Esophagus squamous epithelium (tissue), 5 donors: ENCODE data around the gene COX6A1. TPM values are rescaled to one million over a fixed set of nuclear protein-coding genes. Genes with fewer than 3 reads are reported as not detected.

Experiments
- DNase-seq: peaks from one replicate; lab custom pipeline; 2025; lab: John Stamatoyannopoulos, UW
- H3K27ac ChIP-seq, 4 donors: fragments of 200-600 bp; sonication (generic); one replicate each; pipeline ENCODE4 v1.5.1; 2016 to 2019; ENCODE audit warnings: mild to moderate bottlenecking in 1 of 4
- H3K27me3 ChIP-seq, 4 donors: fragments of 200-600 bp; sonication (generic); 1 replicate in 3 of 4; 2 replicates in 1 of 4; pipeline versions ENCODE4 v1.5.1 to v1.6.0; 2017 to 2021; ENCODE audit warnings: antibody characterized with exemption in 1 of 4
- H3K36me3 ChIP-seq, 3 donors: fragments of 200-600 bp; sonication (generic); one replicate each; pipeline ENCODE4 v1.5.1; 2016 to 2019
- H3K4me1 ChIP-seq, 3 donors: fragments of 200-600 bp; sonication (generic); one replicate each; pipeline ENCODE4 v1.5.1; 2017 to 2019
- H3K4me3 ChIP-seq, 4 donors: fragments of 200-600 bp; sonication (generic); 1 replicate in 3 of 4; 2 replicates in 1 of 4; pipeline ENCODE4 v1.5.1; 2016 to 2019; ENCODE audit warnings: mild to moderate bottlenecking in 2 of 4, moderate library complexity in 1 of 4
- H3K9me3 ChIP-seq, 3 donors: fragments of 200-600 bp; sonication (generic); one replicate each; pipeline ENCODE4 v1.5.1; 2016 to 2019
- CTCF ChIP-seq, 6 experiments: fragments of 450-650 bp in 4 of 6; fragments of 200-600 bp in 2 of 6; sonication (generic) in 2 of 6; IDR thresholded peaks; one replicate each; pipeline ENCODE4 v1.5.1; 2016 to 2019; ENCODE audit warnings: antibody characterized with exemption in 6 of 6, mild to moderate bottlenecking in 4 of 6, moderate library complexity in 4 of 6
- POLR2A ChIP-seq, 4 donors: fragments of 450-650 bp; IDR thresholded peaks; one replicate each; pipeline ENCODE4 v1.6.1; 2017; ENCODE audit warnings: antibody characterized with exemption in 4 of 4, mild to moderate bottlenecking in 4 of 4, moderate library complexity in 3 of 4
- WGBS, 2 donors: methylation state at CpG; one replicate each; pipeline ENCODE4 v1.1.5; 2018; 5-methylcytosine and 5-hydroxymethylcytosine counted together
- intact Hi-C: fragments of 100-400 bp; cut with DNase I; formaldehyde crosslinking; loops from one replicate; pipeline ENCODE4 v1.15.0; 2022
- total RNA-seq, 4 donors: library from RNA; depleted of rRNA; stranded (reverse); fragments of >200 nt; gene quantifications; one replicate each; pipeline ENCODE4 v1.1.0, GENCODE V29; 2016
- donor health status: DM: yes; HTN: yes; CAD: no.

COX6A1 gene
- total RNA-seq, 4 donors from 2014 or later: 515 to 809 (median 685) TPM

- TF ChIP-seq POLR2A (IDR thresholded peaks at IDR 0.05) (no peak), CTCF (IDR thresholded peaks at IDR 0.05) (no peak)
Measured at GRCh38 chr12:120453060-120453750, 15.3 kb downstream of the COX6A1 start.

GRCh38 chr12:120453977-120454376 lies 16.1 kb downstream of the COX6A1 start:
- TF ChIP-seq CTCF (IDR thresholded peaks at IDR 0.05) (peak in 4 of 6 experiments; percentile 48 to 72 (median 52)), POLR2A (IDR thresholded peaks at IDR 0.05) (no peak)
- intact Hi-C loops: no loop called here
- Histone ChIP-seq H3K9me3 (no peaks in the 10 kb centered on the region), H3K27me3 (no peaks in the 10 kb centered on the region), H3K36me3 (peaks cover 7 to 96% (median 12%) of the 10 kb centered on the region in 3 donors), H3K4me3 (no peak overlapping the region), H3K4me1 (peaks cover 0 to 3% (median 0%) of the 10 kb centered on the region in 3 donors), H3K27ac (no peak overlapping the region)
- no peak for DNase-seq
- WGBS, 2 donors: 51 to 65% methylated on average over 4 of the region's 4 CpGs

More at GRCh38 chr12:120453060-120453750, 15.3 kb downstream of the COX6A1 start:
- DNase-seq: no peak
- Histone ChIP-seq H3K4me3 (no peak overlapping the region), H3K27me3 (no peaks in the 10 kb centered on the region), H3K36me3 (peaks cover 0 to 94% (median 12%) of the 10 kb centered on the region in 3 donors), H3K4me1 (peaks cover 0 to 8% (median 0%) of the 10 kb centered on the region in 3 donors), H3K27ac (no peak overlapping the region), H3K9me3 (no peaks in the 10 kb centered on the region)
- 89% methylated on average over 3 of the region's 3 CpGs for WGBS, 2 donors
- intact Hi-C loops: no loop called here

- H3K9me3 ChIP-seq: no peaks in the 10 kb centered on the region
- TF ChIP-seq CTCF (IDR thresholded peaks at IDR 0.05) (no peak), POLR2A (IDR thresholded peaks at IDR 0.05) (no peak)
- H3K36me3 ChIP-seq: peaks cover 6 to 96% (median 17%) of the 10 kb centered on the region in 3 donors
Measured at GRCh38 chr12:120455302-120455701, 17.4 kb downstream of the COX6A1 start.

GRCh38 chr12:120457133-120457532 lies 19.2 kb downstream of the COX6A1 start:
- TF ChIP-seq POLR2A (IDR thresholded peaks at IDR 0.05) (no peak), CTCF (IDR thresholded peaks at IDR 0.05) (peak in 1 of 6 experiments; percentile 11)
- Histone ChIP-seq H3K4me1 (no peaks in the 10 kb centered on the region), H3K27ac (no peak overlapping the region), H3K27me3 (no peaks in the 10 kb centered on the region), H3K9me3 (no peaks in the 10 kb centered on the region), H3K36me3 (peaks cover 6 to 98% (median 33%) of the 10 kb centered on the region in 3 donors), H3K4me3 (no peak overlapping the region)
- no peak for DNase-seq
- intact Hi-C loops: no loop called here
- WGBS, 2 donors: 76 to 84% methylated on average over 6 of the region's 6 CpGs

More at GRCh38 chr12:120455302-120455701, 17.4 kb downstream of the COX6A1 start:
- H3K27ac ChIP-seq: no peak overlapping the region
- 86 to 95% methylated on average over 4 to 6 of the region's 7 CpGs for WGBS, 2 donors
- H3K4me3 ChIP-seq: no peak overlapping the region
- intact Hi-C loops: no loop called here
- no peaks in the 10 kb centered on the region for H3K27me3 ChIP-seq
- DNase-seq: no peak
- H3K4me1 ChIP-seq: no peaks in the 10 kb centered on the region

GRCh38 chr12:120460157-120460556 lies 22.2 kb downstream of the COX6A1 start:
- intact Hi-C loops: no loop called here
- Histone ChIP-seq H3K27me3 (no peaks in the 10 kb centered on the region), H3K27ac (no peak overlapping the region), H3K36me3 (peaks cover 19 to 100% (median 60%) of the 10 kb centered on the region in 3 donors), H3K4me1 (no peaks in the 10 kb centered on the region), H3K9me3 (no peaks in the 10 kb centered on the region), H3K4me3 (no peak overlapping the region)
- TF ChIP-seq CTCF (IDR thresholded peaks at IDR 0.05): no peak
- no peak for TF ChIP-seq POLR2A (IDR thresholded peaks at IDR 0.05)
- 83 to 97% methylated on average over 3 of the region's 3 CpGs for WGBS, 2 donors
- DNase-seq: no peak
